GM12878 (cell line): Measurements from ENCODE around the gene ARMC9. TPM values are rescaled to one million over a fixed set of nuclear protein-coding genes. Genes with fewer than 3 reads are reported as not detected.
"Not testable (repeated sequence)": the region's sequence is repeated elsewhere in the genome, so short reads cannot be mapped to it uniquely, and the experiment has no call there.

ENCODE experiments used
- ATAC-seq: fragments of 200-7000 bp; cut with Tn5 transposase; 3 replicates; pipeline ENCODE4 v1.9.1; 2020; ENCODE audit warnings: mild to moderate bottlenecking, moderate library complexity
- BruUV-seq: library from RNA; stranded (reverse); fragments of 400-500 nt; replicated peaks from 2 replicates; lab custom pipeline; 2021; lab: Mats Ljungman, UMichigan
- CTCF ChIA-PET: fragments of 300-600 bp; sonication (Branson Sonifier 250); formaldehyde crosslinking; extraction: SDS; loops from one replicate; lab custom pipeline; 2021; ENCODE audit warnings: inconsistent platforms; lab: Yijun Ruan, JAX
- POLR2A ChIA-PET: fragments of 350-600 bp; formaldehyde crosslinking; extraction: SDS; loops from one replicate; lab custom pipeline; 2021; ENCODE audit warnings: inconsistent platforms; lab: Charles Lee
- RAD21 ChIA-PET: fragments of 300-600 bp; sonication (Branson Sonifier 250); formaldehyde crosslinking; loops from one replicate; lab custom pipeline; 2023; ENCODE audit warnings: antibody characterized with exemption; ENCODE audit not compliant: unreplicated experiment; lab: Charles Lee
- SMC1A ChIA-PET: fragments of 300-600 bp; sonication (Branson Sonifier 250); formaldehyde crosslinking; loops from one replicate; lab custom pipeline; 2023; ENCODE audit not compliant: unreplicated experiment, uncharacterized antibody; lab: Charles Lee
- DNase-seq: peaks from one replicate; pipeline ENCODE4 v3.0.0-alpha.2; 2011; ENCODE audit warnings: low read depth, low spot score
- FAIRE-seq: peaks from 3 replicates; lab custom pipeline; 2011; peaks lifted over from hg19 to GRCh38; lab: Jason Lieb, UNC
- H2AFZ ChIP-seq: 2 replicates; pipeline ENCODE4 v1.6.0; 2011; ENCODE audit warnings: low read depth, low read length, control low read depth; ENCODE audit not compliant: control insufficient read depth
- H3K27ac ChIP-seq: 2 replicates; pipeline ENCODE4 v1.5.1; 2011; ENCODE audit warnings: control low read depth; ENCODE audit not compliant: control insufficient read depth, insufficient read depth
- H3K27me3 ChIP-seq, 2 experiments: replicated peaks in 1 of 2; 2 replicates each; pipeline versions ENCODE4 v1.6.0 to v1.6.1; 2011; ENCODE audit warnings: low read length in 1 of 2; ENCODE audit not compliant: control insufficient read depth in 2 of 2, insufficient read depth in 2 of 2
- H3K36me3 ChIP-seq, 2 experiments: 2 replicates each; pipeline ENCODE4 v1.5.1; 2011; ENCODE audit warnings: low read length in 1 of 2; ENCODE audit not compliant: control insufficient read depth in 2 of 2, insufficient read depth in 2 of 2
- H3K4me1 ChIP-seq: 2 replicates; pipeline ENCODE4 v1.6.1; 2011; ENCODE audit warnings: mild to moderate bottlenecking, low read length, moderate library complexity, mixed read lengths; ENCODE audit not compliant: control insufficient read depth, insufficient read depth
- H3K4me2 ChIP-seq: 2 replicates; pipeline ENCODE4 v1.6.0; 2011; ENCODE audit warnings: control low read depth; ENCODE audit not compliant: control insufficient read depth, insufficient read depth
- H3K4me3 ChIP-seq: fragments of 200-600 bp; sonication (generic); 2 replicates; pipeline ENCODE4 v1.5.1; 2016
- H3K79me2 ChIP-seq: 2 replicates; pipeline ENCODE4 v1.6.0; 2011; ENCODE audit warnings: low read length; ENCODE audit not compliant: control insufficient read depth, insufficient read depth
- H3K9ac ChIP-seq: 2 replicates; pipeline ENCODE4 v1.8.0; 2011; ENCODE audit warnings: low read length, control low read depth, mixed read lengths; ENCODE audit not compliant: control insufficient read depth, insufficient read depth
- H3K9me3 ChIP-seq: replicated peaks from 3 replicates; pipeline ENCODE4 v1.5.1; 2011; ENCODE audit warnings: mild to moderate bottlenecking, low read length; ENCODE audit not compliant: control insufficient read depth, insufficient read depth
- H4K20me1 ChIP-seq: 2 replicates; pipeline ENCODE4 v1.6.0; 2011; ENCODE audit not compliant: control insufficient read depth, insufficient read depth
- WGBS: methylation state at CpG from one replicate; pipeline ENCODE4 v1.1.6; 2016; ENCODE audit warnings: low lambda C conversion rate; ENCODE audit not compliant: insufficient replicate concordance, insufficient coverage; ENCODE audit errors: missing lambda C conversion rate; 5-methylcytosine and 5-hydroxymethylcytosine counted together
- in situ Hi-C: fragments of 300-500 bp; cut with MboI; formaldehyde crosslinking; loops from 9 replicates; pipeline ENCODE4 v1.14.3; 2018; ENCODE audit warnings: mixed read lengths
- intact Hi-C: fragments of 100-400 bp; cut with micrococcal nuclease; formaldehyde crosslinking; loops from one replicate; pipeline ENCODE4 v1.14.2; 2022; ENCODE audit not compliant: unreplicated experiment
- polyA plus RNA-seq, 11 experiments: library from polyadenylated mRNA; depleted of rRNA in 4 of 11; unstranded in 6 of 11; stranded (reverse) in 5 of 11; fragments of >200 nt; fragmentation: Nextera tagmentation in 4 of 11; fragmentation: Illumina TruSeq in 1 of 11; extraction: Ambion mirVana in 4 of 11; extraction: Trizol in 1 of 11; gene quantifications; 1 replicate in 1 of 11; 2 replicates in 10 of 11; pipeline versions ENCODE4 v1.2.1 to v1.2.3, GENCODE V29; 2011 to 2016; ENCODE audit warnings: inconsistent platforms in 2 of 11, missing spikeins in 2 of 11, low read depth in 1 of 11
- total RNA-seq, 4 experiments: library from RNA; depleted of rRNA in 3 of 4; stranded (reverse); fragments of >200 nt in 3 of 4; fragmentation: Illumina TruSeq in 1 of 4; extraction: Trizol in 1 of 4; gene quantifications; 2 replicates each; pipeline versions ENCODE4 v1.2.1 to v1.2.3, GENCODE V29; 2013 to 2021

The ARMC9 gene
- total and polyA plus RNA-seq, 10 of the 15 experiments (the other 5 are each of a cell fraction or from before 2014, with no cell fraction given), result 3.8 to 21.8 (median 10.4) TPM

GRCh38 chr2:231401101-231401500, 202.7 kb downstream of the ARMC9 start:
- intact Hi-C loops, BruUV-seq, H3K79me2 ChIP-seq, H3K27me3 ChIP-seq, H2AFZ ChIP-seq, H3K4me2 ChIP-seq, H3K9ac ChIP-seq, H3K36me3 ChIP-seq, H3K4me3 ChIP-seq, ATAC-seq, H3K27ac ChIP-seq, DNase-seq, H3K9me3 ChIP-seq, H4K20me1 ChIP-seq, in situ Hi-C loops, FAIRE-seq: not testable (repeated sequence)
- CTCF ChIA-PET, result interaction anchor here (0.9 to 4.7 kb wide), 12 partner anchors 17 to 297 kb away, joined by 3 to 76 read pairs (median 7); no protein-coding TSS in a partner anchor
- RAD21 ChIA-PET, result interaction anchor here (0.8 to 1.8 kb wide), 13 partner anchors 37 to 297 kb away, joined by 3 to 36 read pairs (median 4); no protein-coding TSS in a partner anchor
- POLR2A ChIA-PET, result interaction anchor here (1.8 kb wide), 1 partner anchor 104 kb away, joined by 4 read pairs; no protein-coding TSS in a partner anchor
- 84% methylated on average over 22 of the region's 23 CpGs for WGBS
- H3K4me1 ChIP-seq, result peaks cover 26% of the 10 kb centered on the region
- SMC1A ChIA-PET, result interaction anchor here (1.0 to 3.3 kb wide), 9 partner anchors 10 to 297 kb away, joined by 3 to 42 read pairs (median 4); no protein-coding TSS in a partner anchor

- H3K79me2 ChIP-seq, H3K27ac ChIP-seq, H3K27me3 ChIP-seq, H3K9me3 ChIP-seq, H3K4me3 ChIP-seq, H4K20me1 ChIP-seq, H3K36me3 ChIP-seq, FAIRE-seq, H3K4me2 ChIP-seq, POLR2A ChIA-PET, intact Hi-C loops, BruUV-seq, H3K9ac ChIP-seq, ATAC-seq, DNase-seq, H2AFZ ChIP-seq, in situ Hi-C loops: not testable (repeated sequence)
- ChIA-PET RAD21 (interaction anchor here (0.9 to 1.3 kb wide), 3 partner anchors 106 to 179 kb away, joined by 3 to 4 read pairs (median 3); no protein-coding TSS in a partner anchor), CTCF (interaction anchor here (0.7 to 12.3 kb wide), 10 partner anchors 10 to 302 kb away, joined by 3 to 234 read pairs (median 4); no protein-coding TSS in a partner anchor), SMC1A (interaction anchor here (0.9 to 5.2 kb wide), 5 partner anchors 10 to 176 kb away, joined by 3 to 26 read pairs (median 10); no protein-coding TSS in a partner anchor)
- peaks cover 16% of the 10 kb centered on the region for H3K4me1 ChIP-seq
- WGBS, result 53% methylated on average over 14 of the region's 14 CpGs
Observed at GRCh38 chr2:231403421-231404182, 205.2 kb downstream of the ARMC9 start.

GRCh38 chr2:231404183-231404578, 205.8 kb downstream of the ARMC9 start:
- 87% methylated on average over 16 of the region's 16 CpGs for whole genome bisulfite sequencing
- DNase-seq, intact Hi-C loops, H3K36me3 ChIP-seq, H3K9ac ChIP-seq, in situ Hi-C loops, H2AFZ ChIP-seq, FAIRE-seq, BruUV-seq, H3K27ac ChIP-seq, H3K9me3 ChIP-seq, ATAC-seq, H3K4me3 ChIP-seq, H3K4me2 ChIP-seq, H3K27me3 ChIP-seq, H4K20me1 ChIP-seq, H3K79me2 ChIP-seq: not testable (repeated sequence)
- SMC1A ChIA-PET, result interaction anchor here (1.8 to 5.2 kb wide), 5 partner anchors 7 to 177 kb away, joined by 7 to 26 read pairs (median 10); no protein-coding TSS in a partner anchor
- peaks cover 16% of the 10 kb centered on the region for H3K4me1 ChIP-seq
- POLR2A ChIA-PET, result interaction anchor here (1.3 kb wide), 1 partner anchor 8 kb away, joined by 4 read pairs; the partner anchor contains the start of gene B3GNT7
- RAD21 ChIA-PET, result interaction anchor here (0.7 to 0.9 kb wide), 2 partner anchors 106 to 300 kb away, joined by 3 read pairs; no protein-coding TSS in a partner anchor
- CTCF ChIA-PET, result interaction anchor here (0.6 to 12.3 kb wide), 10 partner anchors 11 to 301 kb away, joined by 3 to 234 read pairs (median 8); no protein-coding TSS in a partner anchor
